Activated T-cell treated with anti-CD3 and anti-CD28 coated beads for 4 hours (primary cell): Measurements from ENCODE around the gene KRTAP20-2.

Experiments used
- DNase-seq: peaks from one replicate; pipeline ENCODE4 v3.0.0-alpha.2; 2020

The KRTAP20-2 gene

DNA sequence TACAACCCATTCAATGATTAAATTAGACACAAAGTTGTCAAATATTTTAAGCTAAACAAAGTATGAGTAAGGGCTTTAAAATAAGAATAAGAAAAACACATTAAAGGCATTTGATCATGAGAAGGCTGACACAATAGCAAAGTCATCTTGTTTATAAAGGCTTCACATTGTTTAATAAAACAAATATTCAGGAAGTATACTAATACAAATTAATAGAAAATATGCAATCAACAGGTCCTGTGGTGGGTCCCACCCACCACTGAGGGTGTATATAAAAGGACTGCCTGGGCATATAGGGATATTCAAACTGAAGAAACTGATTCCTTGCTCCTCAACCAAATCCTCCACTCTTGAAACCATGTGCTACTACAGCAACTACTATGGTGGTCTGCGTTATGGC lies at the start of gene KRTAP20-2:
Gene KRTAP20-2 (plus strand): TSS at position 301 of the 400 bp plus-strand sequence. CDS start 58 bp downstream, at position 359.
- no peak for DNase-seq

GRCh38 chr21:30590297-30590696 lies 44.7 kb upstream of the KRTAP20-2 start, which contains the start of gene KRTAP22-2:
Gene KRTAP22-2 (minus strand): TSS chr21:30590397.
- no peak for DNase-seq

GRCh38 chr21:30592140-30592539 lies 42.9 kb upstream of the KRTAP20-2 start, which contains the start of gene KRTAP6-3:
Gene KRTAP6-3 (plus strand): TSS chr21:30592440. CDS start chr21:30592446, 6 bp downstream.
- DNase-seq: no peak

- no peak for DNase-seq
Measured at GRCh38 chr21:30598802-30599201, 36.2 kb upstream of the KRTAP20-2 start, which contains the start of gene KRTAP6-2. Gene KRTAP6-2 (minus strand): TSS chr21:30598902. CDS start chr21:30598874, 28 bp downstream.

GRCh38 chr21:30600787-30601186 lies 34.2 kb upstream of the KRTAP20-2 start, which contains the start of gene KRTAP22-1:
Gene KRTAP22-1 (plus strand): TSS chr21:30601087.
- no peak for DNase-seq

DNA sequence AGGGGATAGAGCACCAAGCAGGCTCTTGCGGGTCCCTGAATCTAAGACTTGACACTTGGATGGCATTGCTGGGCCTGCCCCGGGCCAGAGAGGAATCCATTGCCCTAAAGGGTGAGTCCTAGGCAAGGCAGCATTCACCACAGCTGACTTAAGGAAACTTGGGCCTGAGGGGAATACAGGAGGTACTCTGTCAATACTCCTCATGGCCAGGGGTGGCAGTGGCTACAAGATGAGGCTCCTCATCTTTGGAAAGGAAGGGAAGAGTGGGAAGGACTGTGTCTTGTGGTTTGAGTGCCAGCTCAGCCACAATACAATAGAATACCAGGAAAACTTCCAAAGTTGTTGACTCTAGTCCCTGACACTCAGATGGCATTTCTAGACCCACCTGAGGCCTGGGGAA lies 29.0 kb upstream of the KRTAP20-2 start:
- no peak for DNase-seq

DNA sequence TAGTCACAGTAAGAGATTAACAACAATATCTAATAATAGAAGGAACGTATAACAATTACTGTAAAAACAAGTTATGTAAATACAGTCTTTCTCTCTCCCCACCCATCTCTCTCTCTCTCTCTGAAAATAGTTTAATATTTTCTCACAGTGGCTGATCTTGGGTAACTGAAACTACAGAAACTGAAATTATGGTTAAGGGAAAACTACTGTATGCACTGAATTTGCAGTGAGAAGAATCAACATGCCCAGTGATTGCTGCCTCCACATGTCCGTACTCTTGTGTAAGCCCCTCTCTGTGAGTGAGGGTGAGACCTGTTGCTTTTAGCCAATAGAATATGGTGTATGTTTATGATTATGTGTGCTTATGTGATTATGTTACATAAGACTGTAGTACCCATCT lies 22.9 kb upstream of the KRTAP20-2 start:
- DNase-seq: no peak

DNA sequence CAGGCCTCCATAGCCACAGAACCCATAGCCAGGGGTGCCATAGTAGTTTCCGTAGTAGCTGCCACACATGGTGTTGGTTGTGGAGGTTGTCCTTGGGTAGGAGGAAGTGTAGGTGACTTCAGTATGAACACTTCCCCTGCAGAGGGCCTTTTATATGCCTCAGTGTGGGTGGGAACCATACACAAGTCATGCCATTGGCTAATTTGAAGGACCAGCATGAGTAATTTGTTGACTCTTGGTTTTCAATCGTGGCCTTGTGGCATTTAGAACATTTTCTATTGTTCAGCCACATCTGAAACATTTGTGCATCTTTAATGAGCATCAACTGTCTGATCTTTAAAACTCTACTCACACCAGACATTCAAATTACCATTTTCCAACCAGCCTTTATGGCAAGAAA lies 21.2 kb upstream of the KRTAP20-2 start, which contains the start of gene KRTAP6-1:
Gene KRTAP6-1 (minus strand): TSS at position 95 of the 400 bp plus-strand sequence. CDS start 26 bp downstream, at position 69.
- DNase-seq: no peak

DNA sequence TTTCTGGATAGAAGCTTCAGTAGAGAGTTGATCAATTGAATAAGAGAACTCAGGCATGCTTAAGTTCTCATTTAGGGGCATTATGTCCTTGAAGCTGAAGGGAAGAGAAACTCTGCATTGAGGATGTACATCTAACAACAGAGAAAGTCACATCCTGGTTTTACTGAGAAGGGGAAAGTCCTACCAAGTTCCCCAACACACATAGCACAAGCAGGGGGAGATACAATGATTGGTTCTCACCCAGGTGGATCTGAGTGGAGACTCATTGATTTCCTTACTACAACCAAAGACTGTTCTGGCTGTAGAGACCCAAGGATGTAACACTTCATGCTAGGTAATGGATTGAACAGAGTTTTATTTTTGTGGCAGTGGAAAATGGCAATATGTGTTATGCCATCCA lies 19.8 kb upstream of the KRTAP20-2 start:
- DNase-seq: no peak

DNA sequence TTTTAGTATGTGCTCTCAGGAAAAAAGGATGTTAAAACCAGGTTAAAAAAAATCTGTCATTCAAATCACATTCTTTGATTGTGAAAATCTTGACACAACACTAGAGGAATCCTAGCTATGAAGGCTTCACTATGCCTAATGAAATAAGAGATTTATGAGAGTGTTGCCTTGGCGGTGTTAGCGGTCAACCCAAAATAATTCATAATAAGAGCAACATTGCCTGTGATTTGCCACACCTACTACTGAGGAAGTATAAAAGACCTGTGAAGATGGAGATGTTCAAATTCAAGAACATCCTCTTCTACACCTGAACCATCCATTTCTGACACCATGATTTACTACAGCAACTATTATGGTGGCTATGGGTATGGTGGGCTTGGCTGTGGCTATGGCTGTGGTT lies 18.9 kb upstream of the KRTAP20-2 start, which contains the start of gene KRTAP20-1:
Gene KRTAP20-1 (plus strand): TSS at position 301 of the 400 bp plus-strand sequence. CDS start 30 bp downstream, at position 331.
- no peak for DNase-seq

- no peak for DNase-seq
Measured at GRCh38 chr21:30620080-30620479, 14.9 kb upstream of the KRTAP20-2 start.

DNA sequence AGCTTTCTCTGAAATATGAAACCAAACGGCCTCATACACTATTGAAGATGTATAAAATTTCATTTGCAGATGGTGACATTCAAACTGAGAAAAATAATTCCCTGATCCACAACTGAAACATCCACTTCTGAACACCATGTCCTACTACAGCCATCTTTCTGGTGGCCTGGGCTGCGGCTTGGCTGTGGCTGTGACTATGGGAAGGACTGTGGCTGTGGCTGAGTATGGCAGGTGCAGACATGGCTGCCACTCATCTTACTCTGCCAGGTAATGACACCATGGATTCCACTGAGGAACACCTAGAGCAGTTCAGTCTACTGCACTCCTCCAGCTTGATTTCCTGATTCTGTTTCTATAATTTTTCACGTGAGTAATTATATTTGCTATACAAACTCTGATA lies 14.5 kb upstream of the KRTAP20-2 start, which contains the start of gene KRTAP20-4:
Gene KRTAP20-4 (plus strand): TSS at position 106 of the 400 bp plus-strand sequence.
- DNase-seq: no peak

DNA sequence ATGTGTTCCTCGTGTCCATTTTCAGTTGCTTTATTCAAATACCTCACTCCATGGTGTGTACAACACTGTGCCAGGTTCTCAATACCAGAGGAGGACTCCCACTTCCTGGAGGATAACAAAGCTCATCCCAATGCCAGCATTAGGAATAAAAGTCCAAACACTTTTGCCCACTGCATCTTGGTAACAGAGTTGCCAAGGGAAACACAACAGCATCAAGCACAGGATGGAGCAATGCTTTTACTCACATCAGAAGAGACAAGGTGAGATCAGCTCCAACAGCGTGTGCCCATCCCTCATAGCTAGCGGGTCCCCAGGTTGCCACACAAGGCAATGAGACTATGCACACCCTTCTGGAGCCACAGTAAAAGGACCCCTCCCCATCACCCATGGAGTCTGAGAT lies 11.6 kb upstream of the KRTAP20-2 start:
- DNase-seq: no peak

- DNase-seq: no peak
Measured at GRCh38 chr21:30625449-30626165, 9.4 kb upstream of the KRTAP20-2 start.

DNA sequence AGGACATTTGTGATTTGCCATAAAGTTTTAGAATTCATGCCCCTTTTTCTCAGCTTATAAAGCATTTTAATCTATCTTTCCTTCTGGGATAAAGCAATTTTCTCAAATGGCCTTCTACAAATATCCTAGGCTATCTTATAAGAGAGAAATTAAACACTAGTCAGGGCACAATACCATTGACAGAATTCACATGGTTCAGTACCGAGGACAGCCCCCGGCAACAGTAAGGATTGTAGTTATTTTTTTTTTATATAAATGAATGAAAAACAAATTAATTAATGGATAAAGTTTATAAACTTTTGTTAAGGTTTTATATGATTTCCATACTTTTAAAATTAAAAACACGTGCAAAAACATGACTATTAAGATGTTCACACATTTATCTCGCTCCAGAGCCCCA lies 6.9 kb upstream of the KRTAP20-2 start:
- DNase-seq: no peak

DNA sequence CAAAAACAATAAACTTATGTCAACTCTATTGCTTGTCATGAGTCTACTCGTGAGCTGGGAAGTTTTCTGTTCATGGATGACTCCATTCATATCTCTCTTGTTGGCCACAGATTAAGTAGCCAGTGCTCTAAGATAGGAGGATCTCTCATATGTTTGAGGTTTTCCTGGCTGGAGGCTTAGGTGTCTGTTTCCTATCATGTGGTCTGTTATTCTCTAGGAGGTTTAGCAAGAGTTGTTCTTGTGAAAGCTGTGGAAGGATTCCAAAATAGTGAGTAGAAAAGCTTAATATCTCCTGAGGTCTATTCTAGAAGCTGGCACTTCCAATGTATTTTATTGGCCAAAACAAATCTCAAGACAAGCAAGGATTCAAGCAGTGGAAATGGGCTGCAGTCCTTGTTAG lies 5.8 kb upstream of the KRTAP20-2 start:
- no peak for DNase-seq

- no peak for DNase-seq
Measured at GRCh38 chr21:30638686-30639085, 3.7 kb downstream of the KRTAP20-2 start.

DNA sequence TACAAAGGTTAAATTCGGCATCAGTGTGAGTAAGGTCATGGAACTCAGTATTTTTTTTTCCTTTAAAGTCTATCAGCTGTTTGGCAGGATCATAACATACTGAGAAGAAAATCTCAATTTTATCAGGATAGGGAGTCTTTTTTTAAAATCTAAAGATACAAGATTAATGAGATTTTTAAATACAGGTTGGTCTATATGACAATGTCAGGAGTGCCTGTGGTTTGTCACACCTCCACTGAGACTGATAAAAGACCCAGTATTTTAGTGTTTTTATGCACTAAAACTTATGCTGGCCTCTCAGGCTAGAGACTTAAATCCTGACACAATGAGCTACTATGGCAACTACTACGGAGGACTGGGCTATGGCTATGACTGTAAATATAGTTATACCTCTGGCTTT lies 7.6 kb downstream of the KRTAP20-2 start, which contains the start of gene KRTAP20-3:
Gene KRTAP20-3 (plus strand): TSS at position 301 of the 400 bp plus-strand sequence.
- no peak for DNase-seq

GRCh38 chr21:30646904-30647414 lies 12.0 kb downstream of the KRTAP20-2 start:
- DNase-seq: no peak

DNA sequence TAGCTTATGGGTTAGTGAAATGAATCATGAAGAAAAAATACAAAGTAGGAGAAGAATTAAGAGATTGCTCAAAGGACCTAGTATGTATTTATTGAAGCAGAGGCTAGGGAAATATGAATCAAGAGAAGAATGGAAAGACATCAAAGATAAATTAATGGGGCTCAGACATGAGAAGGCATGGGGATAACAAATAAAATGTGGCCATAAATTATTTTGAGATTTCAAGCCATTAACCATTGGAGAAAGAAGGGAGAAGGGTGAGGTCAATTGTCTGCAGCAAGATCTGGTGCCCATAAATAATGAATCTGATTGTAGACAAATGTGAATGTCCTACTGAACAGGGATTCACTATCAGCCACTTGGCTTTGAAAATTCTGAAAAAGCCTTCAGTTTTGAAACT lies 17.9 kb downstream of the KRTAP20-2 start:
- no peak for DNase-seq

DNA sequence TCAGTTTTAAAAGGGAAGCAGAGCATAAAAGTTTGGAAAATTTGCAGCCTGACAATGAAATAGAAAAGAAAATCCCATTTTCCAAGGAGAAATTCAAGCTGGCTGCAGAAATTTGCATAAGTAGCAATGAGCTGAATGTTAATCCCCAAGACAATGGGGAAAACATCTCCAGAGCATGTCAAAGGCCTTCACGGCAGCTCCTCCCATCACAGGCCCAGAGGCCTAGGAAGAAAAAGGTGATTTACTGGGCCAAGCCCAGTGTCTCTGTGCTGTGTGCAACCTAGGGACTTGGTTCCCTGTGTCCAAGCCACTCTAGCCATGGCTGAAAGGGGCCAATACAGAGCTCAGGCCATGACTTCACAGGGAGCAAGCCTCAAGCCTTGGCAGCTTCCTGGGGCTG lies 33.8 kb downstream of the KRTAP20-2 start:
- DNase-seq: no peak

DNA sequence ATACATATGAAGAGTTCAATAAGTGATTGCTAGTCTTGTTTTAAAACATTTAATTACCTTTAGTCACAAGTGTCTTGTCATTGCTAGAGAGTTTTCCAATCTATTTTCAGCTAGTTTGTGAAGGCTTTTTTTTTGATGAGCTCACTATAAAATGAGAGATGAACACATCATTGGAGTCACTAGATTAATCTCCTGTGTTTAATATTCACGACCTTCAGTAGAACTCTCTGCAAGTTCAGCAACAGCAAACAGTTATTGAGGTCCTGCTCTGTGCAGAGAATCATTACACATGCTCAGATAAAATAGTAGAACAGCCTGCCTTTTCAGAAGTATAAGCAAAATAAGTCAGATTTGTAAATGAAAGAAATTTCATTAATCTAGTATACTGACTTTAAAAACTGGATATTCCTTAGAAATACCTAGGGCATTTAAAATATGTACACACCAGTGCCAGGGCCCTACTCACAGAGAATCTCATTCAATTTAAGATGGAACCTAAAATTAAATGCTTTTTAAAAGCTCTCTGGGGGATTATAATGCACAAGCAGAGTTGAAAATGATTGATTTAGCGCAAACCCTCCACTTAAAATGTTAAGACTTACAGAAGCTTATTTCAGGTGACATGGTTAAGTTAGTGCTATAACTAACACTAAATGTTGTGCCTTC lies 38.1 kb downstream of the KRTAP20-2 start:
- DNase-seq: no peak

GRCh38 chr21:30674312-30674711 lies 39.3 kb downstream of the KRTAP20-2 start:
- DNase-seq: no peak
